Tibial nerve (tissue), 4 donors: ENCODE measurements around the gene ARHGAP25. TPM values are rescaled to one million over a fixed set of nuclear protein-coding genes. Genes with fewer than 3 reads are reported as not detected.

Experiments used
- DNase-seq, 2 donors: peaks; one replicate each; pipeline ENCODE4 v3.0.0-alpha.2; 2019; ENCODE audit warnings: low spot score in 2 of 2
- H3K27ac ChIP-seq, 4 donors: fragments of 200-600 bp; sonication (generic) in 3 of 4; one replicate each; pipeline ENCODE4 v1.5.1; 2017 to 2019; ENCODE audit warnings: mild to moderate bottlenecking in 1 of 4
- H3K27me3 ChIP-seq, 2 donors: fragments of 200-600 bp; sonication (generic) in 1 of 2; one replicate each; pipeline versions ENCODE4 v1.5.1 to v1.6.0; 2017 to 2019
- H3K36me3 ChIP-seq, 3 donors: fragments of 200-600 bp; sonication (generic); one replicate each; pipeline ENCODE4 v1.5.1; 2018 to 2019
- H3K4me1 ChIP-seq, 4 donors: fragments of 200-600 bp; sonication (generic) in 3 of 4; one replicate each; pipeline ENCODE4 v1.5.1; 2017 to 2019
- H3K4me3 ChIP-seq, 4 donors: fragments of 200-600 bp; sonication (generic) in 3 of 4; one replicate each; pipeline ENCODE4 v1.5.1; 2017 to 2019; ENCODE audit warnings: mild to moderate bottlenecking in 1 of 4, moderate library complexity in 1 of 4
- H3K9me3 ChIP-seq, 4 donors: fragments of 200-600 bp; sonication (generic) in 3 of 4; one replicate each; pipeline ENCODE4 v1.5.1; 2017 to 2019
- CTCF ChIP-seq, 5 experiments: fragments of 200-600 bp in 3 of 5; fragments of 450-650 bp in 2 of 5; sonication (generic) in 3 of 5; IDR thresholded peaks; one replicate each; pipeline ENCODE4 v1.5.1; 2016 to 2019; ENCODE audit warnings: antibody characterized with exemption in 5 of 5, mild to moderate bottlenecking in 3 of 5, moderate library complexity in 2 of 5
- EP300 ChIP-seq, 2 donors: sonication (generic); formaldehyde crosslinking; IDR thresholded peaks; one replicate each; pipeline ENCODE4 v1.6.1; 2017; ENCODE audit warnings: antibody characterized with exemption in 2 of 2, mild to moderate bottlenecking in 1 of 2
- POLR2A ChIP-seq, 2 donors: fragments of 450-650 bp; IDR thresholded peaks; one replicate each; pipeline ENCODE4 v1.6.1; 2017; ENCODE audit warnings: antibody characterized with exemption in 2 of 2, mild to moderate bottlenecking in 2 of 2, moderate library complexity in 2 of 2
- WGBS, 2 donors: methylation state at CpG; one replicate each; pipeline ENCODE4 v1.1.5; 2018; 5-methylcytosine and 5-hydroxymethylcytosine counted together
- total RNA-seq, 4 donors: library from RNA; depleted of rRNA; stranded (reverse); fragments of >200 nt; gene quantifications; one replicate each; pipeline ENCODE4 v1.1.0, GENCODE V29; 2016

Gene ARHGAP25
- total RNA-seq, 4 donors from 2014 or later = 4.3 to 9.6 (median 5.3) TPM

- Histone ChIP-seq H3K4me3 (no peak overlapping the region), H3K9me3 (no peaks in the 10 kb centered on the region), H3K4me1 (peaks cover 0 to 14% (median 0%) of the 10 kb centered on the region in 4 donors), H3K27me3 (no peaks in the 10 kb centered on the region), H3K27ac (peak overlapping the region in 1 of 4 donors; percentile 4), H3K36me3 (no peaks in the 10 kb centered on the region)
- DNase-seq = no peak
- TF ChIP-seq CTCF (IDR thresholded peaks at IDR 0.05) = no peak
- TF ChIP-seq EP300 (IDR thresholded peaks at IDR 0.05) = no peak
- no peak for TF ChIP-seq POLR2A (IDR thresholded peaks at IDR 0.05)
- WGBS, 2 donors = 52 to 67% methylated on average over 3 of the region's 3 CpGs
Observed at GRCh38 chr2:68738906-68739594, 4.4 kb downstream of the ARHGAP25 start.

GRCh38 chr2:68739595-68740399, 5.2 kb downstream of the ARHGAP25 start:
- Histone ChIP-seq H3K4me1 (peaks cover 0 to 15% (median 0%) of the 10 kb centered on the region in 4 donors), H3K4me3 (no peak overlapping the region), H3K9me3 (no peaks in the 10 kb centered on the region), H3K27ac (peak overlapping the region in 1 of 4 donors; percentile 15), H3K27me3 (no peaks in the 10 kb centered on the region), H3K36me3 (no peaks in the 10 kb centered on the region)
- DNase-seq = no peak
- WGBS, 2 donors = 81 to 83% methylated on average over 6 of the region's 6 CpGs
- TF ChIP-seq POLR2A (IDR thresholded peaks at IDR 0.05) (no peak), EP300 (IDR thresholded peaks at IDR 0.05) (no peak), CTCF (IDR thresholded peaks at IDR 0.05) (no peak)

- no peaks in the 10 kb centered on the region for H3K27me3 ChIP-seq
- no peaks in the 10 kb centered on the region for H3K9me3 ChIP-seq
- WGBS, 2 donors = 59 to 71% methylated on average over 2 of the region's 2 CpGs
- H3K4me1 ChIP-seq = peaks cover 0 to 17% (median 0%) of the 10 kb centered on the region in 4 donors
- no peaks in the 10 kb centered on the region for H3K36me3 ChIP-seq
- DNase-seq = no peak
- peak overlapping the region in 2 of 4 donors; percentile 15 to 36 for H3K27ac ChIP-seq
- TF ChIP-seq POLR2A (IDR thresholded peaks at IDR 0.05) (no peak), CTCF (IDR thresholded peaks at IDR 0.05) (no peak), EP300 (IDR thresholded peaks at IDR 0.05) (no peak)
- no peak overlapping the region for H3K4me3 ChIP-seq
Observed at GRCh38 chr2:68740400-68740914, 5.8 kb downstream of the ARHGAP25 start.

GRCh38 chr2:68741238-68741637, 6.6 kb downstream of the ARHGAP25 start:
- 71 to 77% methylated on average over 3 of the region's 3 CpGs for WGBS, 2 donors
- no peak for DNase-seq
- no peak overlapping the region for H3K4me3 ChIP-seq
- no peaks in the 10 kb centered on the region for H3K27me3 ChIP-seq
- no peaks in the 10 kb centered on the region for H3K36me3 ChIP-seq
- peak overlapping the region in 2 of 4 donors; percentile 15 to 36 for H3K27ac ChIP-seq
- H3K4me1 ChIP-seq = peaks cover 0 to 17% (median 0%) of the 10 kb centered on the region in 4 donors
- no peaks in the 10 kb centered on the region for H3K9me3 ChIP-seq
- no peak for TF ChIP-seq CTCF (IDR thresholded peaks at IDR 0.05)
- TF ChIP-seq EP300 (IDR thresholded peaks at IDR 0.05) = no peak
- no peak for TF ChIP-seq POLR2A (IDR thresholded peaks at IDR 0.05)
